Measurements from ENCODE around the gene SEBOX.

Gene SEBOX

GRCh38 chr17:28318759-28319597 lies 46.0 kb downstream of the SEBOX start, which contains the start of gene TMEM97:
Gene TMEM97, plus strand, starts transcription at chr17:28319200. Its CDS starts 40 bp downstream, at chr17:28319240.
- DNase-seq (ENCODE audit: low spot score) = peak; percentile 98

- no peak for DNase-seq (ENCODE audit: low spot score)
Measured at GRCh38 chr17:28317966-28318758, 46.8 kb downstream of the SEBOX start.

GRCh38 chr17:28317099-28317965 lies 47.7 kb downstream of the SEBOX start:
- no peak for DNase-seq (ENCODE audit: low spot score)

GRCh38 chr17:28315846-28316705 lies 48.9 kb downstream of the SEBOX start:
- no peak for DNase-seq (ENCODE audit: low spot score)

- no peak for DNase-seq (ENCODE audit: low spot score)
Measured at GRCh38 chr17:28313841-28314240, 51.2 kb downstream of the SEBOX start.
